ENCODE measurements around the gene GABBR2. TPM values are rescaled to one million over a fixed set of nuclear protein-coding genes. Genes with fewer than 3 reads are reported as not detected.

The GABBR2 gene
- total RNA-seq, 4 donors from 2014 or later = 0.32 to 1.7 TPM; not detected in 2

- no peaks in the 10 kb centered on the region for H3K9me3 ChIP-seq
- DNase-seq (ENCODE audit: low spot score in 2 of 2) = no peak
- no peaks in the 10 kb centered on the region for H3K4me1 ChIP-seq
- H3K27ac ChIP-seq = no peak overlapping the region
- H3K27me3 ChIP-seq = no peaks in the 10 kb centered on the region
- H3K36me3 ChIP-seq = no peaks in the 10 kb centered on the region
- no peak overlapping the region for H3K4me3 ChIP-seq
- WGBS = 74% methylated on average over 3 of the region's 3 CpGs
- TF ChIP-seq POLR2A (IDR thresholded peaks at IDR 0.05) (no peak), POLR2AphosphoS5 (IDR thresholded peaks at IDR 0.05) (no peak), EP300 (IDR thresholded peaks at IDR 0.05) (no peak), CTCF (IDR thresholded peaks at IDR 0.05) (no peak)
Observed at GRCh38 chr9:98532574-98532973, 176.2 kb downstream of the GABBR2 start.

GRCh38 chr9:98532147-98532546 lies 176.6 kb downstream of the GABBR2 start:
- no peak overlapping the region for H3K4me3 ChIP-seq
- no peak for DNase-seq (ENCODE audit: low spot score in 2 of 2)
- WGBS = 30% methylated on average over 4 of the region's 4 CpGs
- H3K36me3 ChIP-seq = no peaks in the 10 kb centered on the region
- no peaks in the 10 kb centered on the region for H3K4me1 ChIP-seq
- no peak overlapping the region for H3K27ac ChIP-seq
- no peaks in the 10 kb centered on the region for H3K9me3 ChIP-seq
- TF ChIP-seq EP300 (IDR thresholded peaks at IDR 0.05) (no peak), POLR2AphosphoS5 (IDR thresholded peaks at IDR 0.05) (no peak), CTCF (IDR thresholded peaks at IDR 0.05) (no peak), POLR2A (IDR thresholded peaks at IDR 0.05) (no peak)
- no peaks in the 10 kb centered on the region for H3K27me3 ChIP-seq

- no peak for TF ChIP-seq CTCF (IDR thresholded peaks at IDR 0.05)
- no peak for TF ChIP-seq EP300 (IDR thresholded peaks at IDR 0.05)
- TF ChIP-seq POLR2A (IDR thresholded peaks at IDR 0.05) = no peak
- no peak for TF ChIP-seq POLR2AphosphoS5 (IDR thresholded peaks at IDR 0.05)
- DNase-seq (ENCODE audit: low spot score in 2 of 2) = no peak
- no peak overlapping the region for H3K4me3 ChIP-seq
- H3K4me1 ChIP-seq = no peaks in the 10 kb centered on the region
- H3K27ac ChIP-seq = no peak overlapping the region
- H3K9me3 ChIP-seq = no peaks in the 10 kb centered on the region
- no peaks in the 10 kb centered on the region for H3K36me3 ChIP-seq
- WGBS = 67% methylated on average over 6 of the region's 6 CpGs
- peaks cover 4% of the 10 kb centered on the region for H3K27me3 ChIP-seq
Observed at GRCh38 chr9:98530806-98531386, 177.8 kb downstream of the GABBR2 start.

- H3K27ac ChIP-seq = no peak overlapping the region
- WGBS = 70% methylated on average over 8 of the region's 8 CpGs
- no peak overlapping the region for H3K4me3 ChIP-seq
- no peaks in the 10 kb centered on the region for H3K4me1 ChIP-seq
- no peak for DNase-seq (ENCODE audit: low spot score in 2 of 2)
- peaks cover 4% of the 10 kb centered on the region for H3K27me3 ChIP-seq
- TF ChIP-seq POLR2AphosphoS5 (IDR thresholded peaks at IDR 0.05) (no peak), EP300 (IDR thresholded peaks at IDR 0.05) (no peak), CTCF (IDR thresholded peaks at IDR 0.05) (no peak), POLR2A (IDR thresholded peaks at IDR 0.05) (no peak)
- H3K9me3 ChIP-seq = no peaks in the 10 kb centered on the region
- H3K36me3 ChIP-seq = no peaks in the 10 kb centered on the region
Observed at GRCh38 chr9:98530275-98530674, 178.5 kb downstream of the GABBR2 start.

GRCh38 chr9:98529841-98530240 lies 178.9 kb downstream of the GABBR2 start:
- DNase-seq (ENCODE audit: low spot score in 2 of 2) = no peak
- Histone ChIP-seq H3K4me3 (no peak overlapping the region), H3K27ac (no peak overlapping the region), H3K27me3 (peaks cover 4% of the 10 kb centered on the region), H3K9me3 (no peaks in the 10 kb centered on the region), H3K4me1 (no peaks in the 10 kb centered on the region), H3K36me3 (no peaks in the 10 kb centered on the region)
- TF ChIP-seq POLR2AphosphoS5 (IDR thresholded peaks at IDR 0.05) = no peak
- no peak for TF ChIP-seq CTCF (IDR thresholded peaks at IDR 0.05)
- no peak for TF ChIP-seq EP300 (IDR thresholded peaks at IDR 0.05)
- no peak for TF ChIP-seq POLR2A (IDR thresholded peaks at IDR 0.05)
- 82% methylated on average over 7 of the region's 7 CpGs for WGBS

All from suprapubic skin (tissue), 4 donors.